A549 (cell line): ENCODE data around the gene CMYA5.

Source experiments
- BHLHE40 ChIP-seq: IDR thresholded peaks from 2 replicates; pipeline ENCODE4 v1.6.1; 2012; ENCODE audit warnings: low read depth, low read length, inconsistent platforms
- CBX2 ChIP-seq: fragments of 200-600 bp; sonication (generic); IDR thresholded peaks from 2 replicates; pipeline ENCODE4 v1.6.1; 2016; ENCODE audit warnings: low read depth, mild to moderate bottlenecking, borderline replicate concordance
- CBX8 ChIP-seq: fragments of 200-600 bp; sonication (generic); IDR thresholded peaks from 2 replicates; pipeline ENCODE4 v1.6.1; 2016
- CEBPB ChIP-seq, 2 experiments: fragments of >200 bp in 1 of 2; sonication (Bioruptor Twin) in 1 of 2; formaldehyde crosslinking in 1 of 2; IDR thresholded peaks; 2 replicates each; pipeline ENCODE4 v1.6.1; 2012 to 2016
- CHD2 ChIP-seq: fragments of 150-350 bp; IDR thresholded peaks from 2 replicates; pipeline ENCODE4 v1.6.1; 2014; ENCODE audit warnings: low read length; ENCODE audit not compliant: partially characterized antibody
- CTCF ChIP-seq: fragments of >200 bp; sonication (Bioruptor Twin); formaldehyde crosslinking; IDR thresholded peaks from 3 replicates; pipeline ENCODE4 v1.5.1; 2016
- EP300 ChIP-seq, 2 experiments: fragments of >200 bp; sonication (Bioruptor Twin); formaldehyde crosslinking; IDR thresholded peaks; 2 replicates in 1 of 2; 3 replicates in 1 of 2; pipeline ENCODE4 v1.6.1; 2016 to 2017
- FOSL2 ChIP-seq, 2 experiments: fragments of 450-650 bp in 1 of 2; fragments of >200 bp in 1 of 2; sonication (Bioruptor Twin) in 1 of 2; formaldehyde crosslinking; IDR thresholded peaks; 2 replicates each; pipeline versions ENCODE4 v1.5.0 to v1.6.1; 2016 to 2020; ENCODE audit warnings: mild to moderate bottlenecking in 1 of 2, moderate library complexity in 1 of 2
- HMGXB4 ChIP-seq: fragments of 250-450 bp; sonication (Bioruptor Pico); IDR thresholded peaks from 2 replicates; pipeline ENCODE4 v1.5.0; 2021; ENCODE audit warnings: mild to moderate bottlenecking, moderate library complexity, borderline replicate concordance
- JUNB ChIP-seq: fragments of >200 bp; sonication (Bioruptor Twin); formaldehyde crosslinking; IDR thresholded peaks from 2 replicates; pipeline ENCODE4 v1.6.1; 2016
- MYC ChIP-seq: IDR thresholded peaks from 2 replicates; pipeline ENCODE4 v1.6.1; 2012; ENCODE audit warnings: mild to moderate bottlenecking, inconsistent platforms, low read length, improper control_type of control experiment, borderline replicate concordance
- POLR2A ChIP-seq: IDR thresholded peaks from 2 replicates; pipeline ENCODE4 v1.6.1; 2012; ENCODE audit warnings: mild to moderate bottlenecking, low read length
- RCOR1 ChIP-seq: fragments of 150-350 bp; IDR thresholded peaks from 2 replicates; pipeline ENCODE4 v1.6.1; 2014; ENCODE audit warnings: antibody characterized with exemption, low read length, low read depth
- REST ChIP-seq: fragments of 200-600 bp; sonication (generic); IDR thresholded peaks from 2 replicates; pipeline ENCODE4 v1.6.1; 2016; ENCODE audit warnings: antibody characterized with exemption, mild to moderate bottlenecking, moderate library complexity

GRCh38 chr5:79837761-79838551, 148.3 kb downstream of the CMYA5 start:
- no peak for TF ChIP-seq POLR2A
- no peak for TF ChIP-seq CEBPB (IDR thresholded peaks at IDR 0.05)
- no peak for TF ChIP-seq CTCF
- no peak for TF ChIP-seq RCOR1
- TF ChIP-seq CBX8: no peak
- TF ChIP-seq FOSL2 (IDR thresholded peaks at IDR 0.05): no peak
- no peak for TF ChIP-seq FOSL2 (CRISPR knock-in tag; IDR thresholded peaks at IDR 0.05)
- no peak for TF ChIP-seq CHD2
- TF ChIP-seq REST: no peak
- no peak for TF ChIP-seq JUNB
- no peak for TF ChIP-seq CBX2
- TF ChIP-seq EP300 (IDR thresholded peaks at IDR 0.05): no peak
- TF ChIP-seq MYC: no peak
- no peak for TF ChIP-seq BHLHE40
- no peak for TF ChIP-seq HMGXB4
